GM23248 (cell line): ENCODE results near the gene DNAJB5.

Experiments
- EZH2 ChIP-seq: fragments of 200-600 bp; sonication (generic); IDR thresholded peaks from 2 replicates; pipeline ENCODE4 v1.6.1; 2018; ENCODE audit warnings: antibody characterized with exemption, mild to moderate bottlenecking; ENCODE audit not compliant: insufficient read depth, poor library complexity, severe bottlenecking
- EZH2phosphoT487 ChIP-seq: fragments of 200-600 bp; sonication (generic); IDR thresholded peaks from 2 replicates; pipeline ENCODE4 v1.6.1; 2018; ENCODE audit warnings: antibody characterized with exemption, moderate library complexity, mild to moderate bottlenecking, low read depth; ENCODE audit not compliant: insufficient read depth

GRCh38 chr9:34984049-34984448 is 5.5 kb upstream of the DNAJB5 start:
- TF ChIP-seq EZH2 (no peak), EZH2phosphoT487 (no peak)
